HG02938 (cell line): ENCODE measurements around the gene ZFYVE27.

ENCODE experiments used
- ATAC-seq: cut with Tn5 transposase; IDR thresholded peaks from one replicate; pipeline ENCODE4 v1.9.1; 2021; ENCODE audit warnings: mild to moderate bottlenecking, moderate library complexity; ENCODE audit not compliant: unreplicated experiment

Gene ZFYVE27

GRCh38 chr10:97766996-97767924 lies 30.3 kb downstream of the ZFYVE27 start:
- ATAC-seq: no peak

- ATAC-seq: no peak
Measured at GRCh38 chr10:97768322-97769315, 31.7 kb downstream of the ZFYVE27 start.

- no peak for ATAC-seq
Measured at GRCh38 chr10:97770255-97770654, 33.3 kb downstream of the ZFYVE27 start.

GRCh38 chr10:97771055-97771891 lies 34.3 kb downstream of the ZFYVE27 start:
- no peak for ATAC-seq

- ATAC-seq: no peak
Measured at GRCh38 chr10:97771913-97772823, 35.2 kb downstream of the ZFYVE27 start, which contains the start of gene SFRP5. TSS of gene SFRP5 (minus strand) at chr10:97771999. CDS start at chr10:97771833, 166 bp downstream.

- ATAC-seq: no peak
Measured at GRCh38 chr10:97773096-97773495, 36.2 kb downstream of the ZFYVE27 start.

GRCh38 chr10:97774811-97775294 lies 37.9 kb downstream of the ZFYVE27 start:
- no peak for ATAC-seq

- ATAC-seq: no peak
Measured at GRCh38 chr10:97777143-97777542, 40.2 kb downstream of the ZFYVE27 start.

GRCh38 chr10:97778452-97779302 lies 41.7 kb downstream of the ZFYVE27 start:
- no peak for ATAC-seq

- ATAC-seq: no peak
Measured at GRCh38 chr10:97779492-97779891, 42.6 kb downstream of the ZFYVE27 start.

- no peak for ATAC-seq
Measured at GRCh38 chr10:97779975-97780374, 43.0 kb downstream of the ZFYVE27 start.

- ATAC-seq: no peak
Measured at GRCh38 chr10:97780841-97781617, 44.1 kb downstream of the ZFYVE27 start.

- no peak for ATAC-seq
Measured at GRCh38 chr10:97781618-97782331, 44.8 kb downstream of the ZFYVE27 start.

GRCh38 chr10:97782455-97783228 lies 45.7 kb downstream of the ZFYVE27 start:
- ATAC-seq: no peak

GRCh38 chr10:97784200-97784810 lies 47.4 kb downstream of the ZFYVE27 start:
- ATAC-seq: no peak

- no peak for ATAC-seq
Measured at GRCh38 chr10:97785231-97785630, 48.3 kb downstream of the ZFYVE27 start.
